SK-N-SH (cell line): ENCODE data around the gene CDK14. TPM values are rescaled to one million over a fixed set of nuclear protein-coding genes. Genes with fewer than 3 reads are reported as not detected.

Experiments used
- CTCF ChIA-PET: fragments of 300-600, 350-600 bp; formaldehyde crosslinking; extraction: SDS; loops from one replicate; lab custom pipeline; 2021; lab: Yijun Ruan, JAX
- POLR2A ChIA-PET: fragments of 350-600 bp; sonication (Branson Sonifier 250); formaldehyde crosslinking; extraction: SDS; loops from one replicate; lab custom pipeline; 2020; ENCODE audit warnings: antibody characterized with exemption, inconsistent platforms; lab: Yijun Ruan, JAX
- DNase-seq: peaks from one replicate; pipeline ENCODE4 v3.0.0; 2012
- H2AFZ ChIP-seq: fragments of 200-600 bp; sonication (generic); 2 replicates; pipeline ENCODE4 v1.8.1; 2016; ENCODE audit warnings: antibody characterized with exemption, mild to moderate bottlenecking, low read depth
- H3F3A ChIP-seq: fragments of 200-600 bp; sonication (generic); replicated peaks from 2 replicates; pipeline ENCODE3; 2016; ENCODE audit warnings: antibody characterized with exemption, mild to moderate bottlenecking; ENCODE audit not compliant: insufficient read depth
- H3K27ac ChIP-seq, 2 experiments: fragments of 200-500 bp in 1 of 2; fragments of 200-600 bp in 1 of 2; sonication (Bioruptor generic) in 1 of 2; sonication (generic), shearing (Covaris generic) in 1 of 2; 2 replicates each; pipeline versions ENCODE4 v1.5.1 to v1.6.1; 2014 to 2016; ENCODE audit warnings: low read depth in 2 of 2, inconsistent platforms in 1 of 2, low read length in 1 of 2, mild to moderate bottlenecking in 1 of 2, mixed read lengths in 1 of 2
- H3K27me3 ChIP-seq: fragments of 200-600 bp; sonication (generic), shearing (Covaris generic); 2 replicates; pipeline ENCODE4 v1.6.1; 2016; ENCODE audit warnings: mixed run types; ENCODE audit not compliant: insufficient read depth
- H3K36me3 ChIP-seq, 2 experiments: fragments of 200-500 bp in 1 of 2; fragments of 200-600 bp in 1 of 2; sonication (Bioruptor generic) in 1 of 2; sonication (generic) in 1 of 2; replicated peaks in 1 of 2; 2 replicates each; pipeline versions ENCODE3 to v1.5.1; 2014 to 2016; ENCODE audit warnings: low read length in 1 of 2, mild to moderate bottlenecking in 1 of 2; ENCODE audit not compliant: insufficient read depth in 2 of 2, control insufficient read depth in 1 of 2
- H3K4me1 ChIP-seq, 2 experiments: fragments of 200-500 bp in 1 of 2; fragments of 200-600 bp in 1 of 2; sonication (Bioruptor generic) in 1 of 2; sonication (generic), shearing (Covaris generic) in 1 of 2; 2 replicates each; pipeline versions ENCODE4 v1.5.1 to v1.6.1; 2014 to 2016; ENCODE audit warnings: low read depth in 1 of 2, low read length in 1 of 2, mixed run types in 1 of 2; ENCODE audit not compliant: insufficient read depth in 2 of 2, control insufficient read depth in 1 of 2
- H3K4me2 ChIP-seq: fragments of 200-600 bp; sonication (generic), shearing (Covaris generic); 2 replicates; pipeline ENCODE4 v1.6.1; 2017; ENCODE audit warnings: mixed run types
- H3K4me3 ChIP-seq, 2 experiments: fragments of 200-500 bp in 1 of 2; fragments of 200-600 bp in 1 of 2; sonication (Bioruptor generic) in 1 of 2; sonication (generic), shearing (Covaris generic) in 1 of 2; 2 replicates each; pipeline versions ENCODE4 v1.5.1 to v1.8.1; 2014 to 2016; ENCODE audit warnings: low read depth in 2 of 2, inconsistent platforms in 1 of 2, low read length in 1 of 2, mild to moderate bottlenecking in 1 of 2, mixed read lengths in 1 of 2, moderate library complexity in 1 of 2
- H3K79me2 ChIP-seq: fragments of 200-600 bp; sonication (generic); 2 replicates; pipeline ENCODE4 v1.8.1; 2017; ENCODE audit warnings: mild to moderate bottlenecking; ENCODE audit not compliant: insufficient read depth
- H3K9ac ChIP-seq: fragments of 200-600 bp; sonication (generic); 2 replicates; pipeline ENCODE4 v1.6.1; 2017; ENCODE audit warnings: mixed run types
- H3K9me2 ChIP-seq: fragments of 200-600 bp; sonication (generic); 2 replicates; pipeline ENCODE4 v1.6.1; 2017; ENCODE audit warnings: mixed run types
- H3K9me3 ChIP-seq: fragments of 200-600 bp; sonication (generic); 2 replicates; pipeline ENCODE4 v1.6.1; 2017; ENCODE audit warnings: mixed run types, mild to moderate bottlenecking, moderate library complexity
- H4K20me1 ChIP-seq: fragments of 200-600 bp; sonication (generic); 2 replicates; pipeline ENCODE4 v1.6.1; 2017; ENCODE audit warnings: mild to moderate bottlenecking, mixed run types; ENCODE audit not compliant: insufficient read depth
- CHD2 ChIP-seq: fragments of 150-350 bp; IDR thresholded peaks from 2 replicates; pipeline ENCODE4 v1.6.1; 2018; ENCODE audit warnings: low read length; ENCODE audit not compliant: partially characterized antibody
- CTCF ChIP-seq: fragments of 200-600 bp; sonication (generic); IDR thresholded peaks from 2 replicates; pipeline ENCODE4 v1.6.1; 2017; ENCODE audit warnings: antibody characterized with exemption, mild to moderate bottlenecking, moderate library complexity
- ELF1 ChIP-seq: IDR thresholded peaks from 2 replicates; pipeline ENCODE4 v1.4.0; 2012
- FOSL2 ChIP-seq: IDR thresholded peaks from 2 replicates; pipeline ENCODE4 v1.4.0; 2012; ENCODE audit warnings: low read depth, mild to moderate bottlenecking, moderate library complexity, borderline replicate concordance
- FOXJ3 ChIP-seq: sonication (generic); formaldehyde crosslinking; IDR thresholded peaks from 2 replicates; pipeline ENCODE4 v1.5.1; 2020; ENCODE audit warnings: mild to moderate bottlenecking, missing genetic modification reagents
- FOXM1 ChIP-seq: IDR thresholded peaks from 2 replicates; pipeline ENCODE4 v1.4.0; 2012; ENCODE audit warnings: low read depth, mild to moderate bottlenecking
- GABPA ChIP-seq: IDR thresholded peaks from 2 replicates; pipeline ENCODE4 v1.4.0; 2012; ENCODE audit warnings: low read depth, mild to moderate bottlenecking
- IRF3 ChIP-seq: fragments of 150-350 bp; IDR thresholded peaks from 2 replicates; pipeline ENCODE4 v1.6.1; 2016; ENCODE audit warnings: mild to moderate bottlenecking, low read depth, low read length
- MAX ChIP-seq: IDR thresholded peaks from 2 replicates; pipeline ENCODE4 v1.4.0; 2012; ENCODE audit warnings: low read depth
- MEF2A ChIP-seq: IDR thresholded peaks from 2 replicates; pipeline ENCODE4 v1.4.0; 2012; ENCODE audit warnings: low read depth, borderline replicate concordance
- MXI1 ChIP-seq: IDR thresholded peaks from 2 replicates; pipeline ENCODE4 v1.6.1; 2012; ENCODE audit warnings: mild to moderate bottlenecking, low read depth, low read length, improper control_type of control experiment
- NFIC ChIP-seq: IDR thresholded peaks from 2 replicates; pipeline ENCODE4 v1.4.0; 2012; ENCODE audit warnings: borderline replicate concordance
- PBX3 ChIP-seq: IDR thresholded peaks from 2 replicates; pipeline ENCODE4; 2012
- SIN3A ChIP-seq: IDR thresholded peaks from 2 replicates; pipeline ENCODE4 v1.6.1; 2012; ENCODE audit warnings: low read depth, mild to moderate bottlenecking, low read length, moderate library complexity, borderline replicate concordance
- SMC3 ChIP-seq: IDR thresholded peaks from 2 replicates; pipeline ENCODE4 v1.6.1; 2012; ENCODE audit warnings: low read depth, low read length, improper control_type of control experiment
- TAF1 ChIP-seq: IDR thresholded peaks from 2 replicates; pipeline ENCODE4 v1.6.1; 2012; ENCODE audit warnings: low read depth, mild to moderate bottlenecking, low read length, moderate library complexity, borderline replicate concordance
- TCF12 ChIP-seq: IDR thresholded peaks from 2 replicates; pipeline ENCODE4 v1.4.0; 2012
- TEAD4 ChIP-seq: IDR thresholded peaks from 2 replicates; pipeline ENCODE4 v1.4.0; 2012; ENCODE audit warnings: mild to moderate bottlenecking, borderline replicate concordance; ENCODE audit not compliant: insufficient read depth
- USF1 ChIP-seq: IDR thresholded peaks from 2 replicates; pipeline ENCODE4 v1.4.0; 2012; ENCODE audit warnings: low read depth, borderline replicate concordance
- polyA plus RNA-seq, 3 experiments: library from polyadenylated mRNA; depleted of rRNA; stranded (reverse); fragments of >200 nt; gene quantifications; 2 replicates each; pipeline ENCODE4 v1.2.3, GENCODE V29; 2012

CDK14 gene
- polyA plus RNA-seq, 1 of the 3 experiments (the other 2 are of a cell fraction) = 13.9 TPM

- no peak for DNase-seq
- H3K4me3 ChIP-seq = no peak overlapping the region
- H3K36me3 ChIP-seq = peaks cover 0 to 11% of the 10 kb centered on the region in 2 experiments
- H3K4me2 ChIP-seq = no peak overlapping the region
- peaks cover 0 to 24% of the 10 kb centered on the region in 2 experiments; a peak in 2 of 4 replicates for H3K4me1 ChIP-seq
- no peaks in the 10 kb centered on the region for H3K27me3 ChIP-seq
- ChIA-PET CTCF (interaction anchor here (1.1 to 1.7 kb wide), 2 partner anchors 22 to 49 kb away, joined by 3 to 4 read pairs; no protein-coding TSS in a partner anchor), POLR2A (no interaction called here)
- TF ChIP-seq MEF2A (no peak), FOXJ3 (no peak), PBX3 (no peak), MXI1 (no peak), SIN3A (no peak), IRF3 (no peak), NFIC (no peak), TEAD4 (no peak), ELF1 (no peak), CTCF (no peak), USF1 (no peak), CHD2 (no peak), TCF12 (no peak), GABPA (no peak), TAF1 (no peak), FOSL2 (no peak), FOXM1 (no peak), SMC3 (no peak), MAX (no peak)
- H3K79me2 ChIP-seq = peaks cover 78% of the 10 kb centered on the region
- no peaks in the 10 kb centered on the region for H3K9me2 ChIP-seq
- H3F3A ChIP-seq = peaks cover 4% of the 10 kb centered on the region
- no peak overlapping the region for H3K27ac ChIP-seq
- H4K20me1 ChIP-seq = peaks cover 50% of the 10 kb centered on the region
- H3K9ac ChIP-seq = no peak overlapping the region
- H3K9me3 ChIP-seq = no peaks in the 10 kb centered on the region
- H2AFZ ChIP-seq = no peak overlapping the region
Observed at GRCh38 chr7:90693939-90694338, 97.8 kb downstream of the CDK14 start.
